ENCODE results near the gene CNPPD1. TPM values are rescaled to one million over a fixed set of nuclear protein-coding genes. Genes with fewer than 3 reads are reported as not detected.

Gene CNPPD1
- total RNA-seq, 1 experiment from 2014 or later, result 40.6 TPM

- CTCF ChIA-PET, result no interaction called here
- Mint-ChIP-seq H3K4me1 (ENCODE audit: low read depth, unreplicated experiment) (peaks cover 18% of the 10 kb centered on the region), H3K9me3 (ENCODE audit: low read depth, unreplicated experiment) (no peaks in the 10 kb centered on the region), H3K4me3 (ENCODE audit: low read depth, unreplicated experiment) (no peak overlapping the region), H3K27ac (ENCODE audit: unreplicated experiment) (no peak overlapping the region), H3K27me3 (ENCODE audit: unreplicated experiment) (no peaks in the 10 kb centered on the region), H3K36me3 (ENCODE audit: insufficient read depth, unreplicated experiment) (peaks cover 27% of the 10 kb centered on the region)
- no TSS peak for BruUV-seq (replicated peaks)
- no peak for TF ChIP-seq CTCF (IDR thresholded peaks at IDR 0.05; ENCODE audit: unreplicated experiment)
- no peak for DNase-seq
- intact Hi-C loops (cut with micrococcal nuclease; ENCODE audit: unreplicated experiment), result loop anchor here (5.0 to 10.0 kb wide), 2 partner anchors 50 to 63 kb away; partner anchors contain the start of genes DNAJB2 and NHEJ1
Measured at GRCh38 chr2:219214786-219215185, 38.1 kb upstream of the CNPPD1 start.

- BruUV-seq (replicated peaks), result no TSS peak
- intact Hi-C loops (cut with micrococcal nuclease; ENCODE audit: unreplicated experiment), result loop anchor here (10.0 kb wide), 1 partner anchor 49 kb away; the partner anchor contains the start of gene NHEJ1
- Mint-ChIP-seq H3K4me1 (ENCODE audit: low read depth, unreplicated experiment) (peaks cover 18% of the 10 kb centered on the region), H3K27me3 (ENCODE audit: unreplicated experiment) (no peaks in the 10 kb centered on the region), H3K27ac (ENCODE audit: unreplicated experiment) (no peak overlapping the region), H3K9me3 (ENCODE audit: low read depth, unreplicated experiment) (no peaks in the 10 kb centered on the region), H3K4me3 (ENCODE audit: low read depth, unreplicated experiment) (no peak overlapping the region), H3K36me3 (ENCODE audit: insufficient read depth, unreplicated experiment) (peaks cover 21% of the 10 kb centered on the region)
- CTCF ChIA-PET, result no interaction called here
- no peak for TF ChIP-seq CTCF (IDR thresholded peaks at IDR 0.05; ENCODE audit: unreplicated experiment)
- no peak for DNase-seq
Measured at GRCh38 chr2:219214141-219214540, 37.4 kb upstream of the CNPPD1 start.

GRCh38 chr2:219213486-219214071 is 36.9 kb upstream of the CNPPD1 start:
- Mint-ChIP-seq H3K4me1 (ENCODE audit: low read depth, unreplicated experiment) (peaks cover 19% of the 10 kb centered on the region), H3K9me3 (ENCODE audit: low read depth, unreplicated experiment) (no peaks in the 10 kb centered on the region), H3K27me3 (ENCODE audit: unreplicated experiment) (no peaks in the 10 kb centered on the region), H3K36me3 (ENCODE audit: insufficient read depth, unreplicated experiment) (peaks cover 15% of the 10 kb centered on the region), H3K4me3 (ENCODE audit: low read depth, unreplicated experiment) (no peak overlapping the region), H3K27ac (ENCODE audit: unreplicated experiment) (no peak overlapping the region)
- TF ChIP-seq CTCF (IDR thresholded peaks at IDR 0.05; ENCODE audit: unreplicated experiment), result no peak
- BruUV-seq (replicated peaks), result no TSS peak
- CTCF ChIA-PET, result no interaction called here
- intact Hi-C loops (cut with micrococcal nuclease; ENCODE audit: unreplicated experiment), result loop anchor here (10.0 kb wide), 1 partner anchor 49 kb away; the partner anchor contains the start of gene NHEJ1
- DNase-seq, result no peak

GRCh38 chr2:219213026-219213415 is 36.3 kb upstream of the CNPPD1 start:
- no peaks in the 10 kb centered on the region for H3K27me3 Mint-ChIP-seq (ENCODE audit: unreplicated experiment)
- intact Hi-C loops (cut with micrococcal nuclease; ENCODE audit: unreplicated experiment), result loop anchor here (10.0 kb wide), 1 partner anchor 48 kb away; the partner anchor contains the start of gene NHEJ1
- peaks cover 23% of the 10 kb centered on the region for H3K4me1 Mint-ChIP-seq (ENCODE audit: low read depth, unreplicated experiment)
- no peak overlapping the region for H3K27ac Mint-ChIP-seq (ENCODE audit: unreplicated experiment)
- BruUV-seq (replicated peaks), result no TSS peak
- CTCF ChIA-PET, result no interaction called here
- peaks cover 15% of the 10 kb centered on the region for H3K36me3 Mint-ChIP-seq (ENCODE audit: insufficient read depth, unreplicated experiment)
- no peak overlapping the region for H3K4me3 Mint-ChIP-seq (ENCODE audit: low read depth, unreplicated experiment)
- no peaks in the 10 kb centered on the region for H3K9me3 Mint-ChIP-seq (ENCODE audit: low read depth, unreplicated experiment)
- no peak for DNase-seq
- no peak for TF ChIP-seq CTCF (IDR thresholded peaks at IDR 0.05; ENCODE audit: unreplicated experiment)
